Activated naive CD8-positive, alpha-beta T cell treated with anti-CD3 and anti-CD28 coated beads, Interleukin-2, amount 50 U/mL, for 24 hours (primary cell): Measurements from ENCODE around the gene KLHDC8B.
A peak's percentile ranks its signal among the peaks of the same experiment; 100 is the strongest.

ENCODE experiments used
- ATAC-seq: fragments of 150-1000 bp; cut with Tn5 transposase; one replicate; pipeline ENCODE4 v1.10.0; 2021
- DNase-seq: peaks from one replicate; pipeline ENCODE4 v3.0.0; 2021
- H3K27ac Mint-ChIP-seq: one replicate; pipeline ENCODE4 v1.8.0; 2021; ENCODE audit warnings: mild to moderate bottlenecking, mixed read lengths
- H3K27me3 Mint-ChIP-seq: one replicate; pipeline ENCODE4 v1.8.0; 2021; ENCODE audit warnings: mixed read lengths
- H3K36me3 Mint-ChIP-seq: one replicate; pipeline ENCODE4 v1.8.0; 2021; ENCODE audit warnings: low read depth, mixed read lengths
- H3K4me1 Mint-ChIP-seq: one replicate; pipeline ENCODE4 v1.8.0; 2021; ENCODE audit warnings: mixed read lengths
- H3K4me3 Mint-ChIP-seq: one replicate; pipeline ENCODE4 v1.8.0; 2021; ENCODE audit warnings: mild to moderate bottlenecking, moderate library complexity, mixed read lengths
- H3K9me3 Mint-ChIP-seq: one replicate; pipeline ENCODE4 v1.8.0; 2021; ENCODE audit warnings: mixed read lengths

The KLHDC8B gene

GRCh38 chr3:49171119-49171774 lies at the start of gene KLHDC8B:
KLHDC8B (plus strand) TSS chr3:49171598; CDS start chr3:49172770, 1,172 bp downstream.
- DNase-seq (peak; percentile 91), ATAC-seq (peak; percentile 82)
- H3K4me1 Mint-ChIP-seq, result peaks cover 21% of the 10 kb centered on the region
- H3K36me3 Mint-ChIP-seq, result no peaks in the 10 kb centered on the region
- no peaks in the 10 kb centered on the region for H3K27me3 Mint-ChIP-seq
- peak within 1 kb of the TSS; percentile 80 for H3K4me3 Mint-ChIP-seq
- H3K27ac Mint-ChIP-seq, result peak within 1 kb of the TSS; percentile 76
- H3K9me3 Mint-ChIP-seq, result no peaks in the 10 kb centered on the region

DNA sequence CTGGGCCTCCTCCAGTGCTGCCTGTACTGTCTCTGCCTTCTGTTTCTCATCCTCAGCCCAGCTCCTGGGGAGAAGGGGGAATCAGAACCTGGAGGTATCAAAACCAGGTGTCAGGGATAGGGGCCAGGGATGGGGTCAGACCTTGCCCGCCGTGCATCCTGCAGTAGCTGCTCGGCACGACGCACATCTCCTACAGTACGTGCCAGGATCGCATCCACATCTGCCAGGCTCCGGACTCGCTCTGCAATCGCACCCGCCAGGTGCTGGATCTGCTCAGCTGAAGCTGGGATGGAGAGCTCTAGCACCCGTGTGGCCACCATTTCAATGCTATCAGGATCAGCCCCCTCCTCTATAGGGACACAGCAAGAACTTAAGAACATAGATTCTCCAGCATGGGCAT lies 49.4 kb upstream of the KLHDC8B start:
- peaks cover 16% of the 10 kb centered on the region for H3K4me1 Mint-ChIP-seq
- H3K9me3 Mint-ChIP-seq, result no peaks in the 10 kb centered on the region
- no peak overlapping the region for H3K4me3 Mint-ChIP-seq
- peaks cover 12% of the 10 kb centered on the region for H3K36me3 Mint-ChIP-seq
- ATAC-seq (no peak), DNase-seq (no peak)
- H3K27me3 Mint-ChIP-seq, result no peaks in the 10 kb centered on the region
- peak overlapping the region; percentile 88 for H3K27ac Mint-ChIP-seq

GRCh38 chr3:49122451-49122850 lies 48.9 kb upstream of the KLHDC8B start:
- peaks cover 16% of the 10 kb centered on the region for H3K4me1 Mint-ChIP-seq
- DNase-seq (no peak), ATAC-seq (no peak)
- no peak overlapping the region for H3K4me3 Mint-ChIP-seq
- no peaks in the 10 kb centered on the region for H3K9me3 Mint-ChIP-seq
- peak overlapping the region; percentile 88 for H3K27ac Mint-ChIP-seq
- no peaks in the 10 kb centered on the region for H3K27me3 Mint-ChIP-seq
- H3K36me3 Mint-ChIP-seq, result peaks cover 10% of the 10 kb centered on the region

- Mint-ChIP-seq H3K27me3 (no peaks in the 10 kb centered on the region), H3K36me3 (peaks cover 4% of the 10 kb centered on the region), H3K4me3 (no peak overlapping the region), H3K9me3 (no peaks in the 10 kb centered on the region), H3K27ac (no peak overlapping the region), H3K4me1 (peaks cover 16% of the 10 kb centered on the region)
- no peak for ATAC-seq
- DNase-seq, result no peak
Observed at GRCh38 chr3:49122886-49123545, 48.4 kb upstream of the KLHDC8B start.

GRCh38 chr3:49123687-49124086 lies 47.7 kb upstream of the KLHDC8B start:
- Mint-ChIP-seq H3K27ac (no peak overlapping the region), H3K9me3 (no peaks in the 10 kb centered on the region), H3K4me1 (peaks cover 16% of the 10 kb centered on the region), H3K4me3 (no peak overlapping the region), H3K36me3 (peaks cover under 1% of the 10 kb centered on the region), H3K27me3 (no peaks in the 10 kb centered on the region)
- DNase-seq, result no peak
- ATAC-seq, result no peak

- H3K4me3 Mint-ChIP-seq, result no peak overlapping the region
- DNase-seq (no peak), ATAC-seq (no peak)
- H3K9me3 Mint-ChIP-seq, result no peaks in the 10 kb centered on the region
- H3K36me3 Mint-ChIP-seq, result no peaks in the 10 kb centered on the region
- peaks cover 12% of the 10 kb centered on the region for H3K4me1 Mint-ChIP-seq
- H3K27ac Mint-ChIP-seq, result no peak overlapping the region
- H3K27me3 Mint-ChIP-seq, result no peaks in the 10 kb centered on the region
Observed at GRCh38 chr3:49124203-49124602, 47.2 kb upstream of the KLHDC8B start.

GRCh38 chr3:49124991-49125670 lies 46.3 kb upstream of the KLHDC8B start:
- Mint-ChIP-seq H3K4me3 (no peak overlapping the region), H3K27ac (no peak overlapping the region), H3K36me3 (no peaks in the 10 kb centered on the region), H3K27me3 (no peaks in the 10 kb centered on the region), H3K4me1 (peaks cover 4% of the 10 kb centered on the region), H3K9me3 (no peaks in the 10 kb centered on the region)
- DNase-seq, result no peak
- no peak for ATAC-seq

- no peak overlapping the region for H3K4me3 Mint-ChIP-seq
Observed at GRCh38 chr3:49131040-49131439, 40.4 kb upstream of the KLHDC8B start.

DNA sequence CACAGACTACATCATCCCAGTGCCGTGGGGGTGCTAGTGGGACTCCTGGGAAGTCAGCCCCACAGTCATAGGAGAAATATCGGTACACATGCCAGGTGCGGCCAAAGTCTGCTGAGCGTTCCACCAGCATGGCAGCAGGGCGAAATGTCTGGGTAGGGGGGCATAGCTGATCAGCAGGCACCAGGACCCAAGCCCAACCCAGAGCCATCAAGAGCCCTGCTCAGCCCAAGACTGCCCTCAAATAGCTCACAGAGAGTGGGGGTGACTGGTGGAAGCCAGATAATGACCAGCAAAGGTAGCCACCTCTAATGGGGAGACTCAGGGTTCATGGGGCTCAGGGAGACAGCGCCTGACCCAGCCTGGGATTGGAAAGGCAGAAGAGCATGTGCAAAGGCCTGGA lies 39.8 kb upstream of the KLHDC8B start:
- Mint-ChIP-seq H3K36me3 (no peaks in the 10 kb centered on the region), H3K4me3 (no peak overlapping the region), H3K27ac (no peak overlapping the region), H3K9me3 (no peaks in the 10 kb centered on the region), H3K27me3 (peaks cover 16% of the 10 kb centered on the region), H3K4me1 (no peaks in the 10 kb centered on the region)
- no peak for ATAC-seq
- no peak for DNase-seq

More at GRCh38 chr3:49131040-49131439, 40.4 kb upstream of the KLHDC8B start:
- peaks cover 16% of the 10 kb centered on the region for H3K27me3 Mint-ChIP-seq
- H3K27ac Mint-ChIP-seq, result no peak overlapping the region
- ATAC-seq (no peak), DNase-seq (no peak)
- no peaks in the 10 kb centered on the region for H3K36me3 Mint-ChIP-seq
- H3K4me1 Mint-ChIP-seq, result no peaks in the 10 kb centered on the region
- H3K9me3 Mint-ChIP-seq, result no peaks in the 10 kb centered on the region

DNA sequence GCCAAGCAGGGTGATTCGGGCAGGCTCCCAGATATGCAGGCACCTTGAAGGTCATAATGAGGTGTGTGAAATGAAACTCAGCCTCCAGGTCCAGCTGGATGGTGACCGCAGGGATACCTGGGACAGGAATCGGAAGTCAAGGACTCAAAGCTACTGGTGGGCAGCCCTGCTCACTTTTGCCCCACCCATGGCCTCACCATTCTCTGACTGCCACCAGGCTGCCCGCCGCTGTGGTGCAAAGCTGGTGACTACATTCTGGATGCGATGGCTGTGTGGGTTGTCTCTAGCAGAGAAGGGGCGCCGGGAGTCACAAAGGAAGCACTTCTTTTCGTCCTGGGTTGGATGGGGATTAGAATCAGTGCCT lies 39.3 kb upstream of the KLHDC8B start:
- Mint-ChIP-seq H3K36me3 (no peaks in the 10 kb centered on the region), H3K9me3 (no peaks in the 10 kb centered on the region), H3K27me3 (peaks cover 16% of the 10 kb centered on the region), H3K4me1 (no peaks in the 10 kb centered on the region), H3K27ac (no peak overlapping the region), H3K4me3 (no peak overlapping the region)
- DNase-seq (no peak), ATAC-seq (no peak)

GRCh38 chr3:49132437-49133225 lies 38.8 kb upstream of the KLHDC8B start, which contains the start of gene LAMB2:
LAMB2 (minus strand) TSS chr3:49133050; CDS start chr3:49132867, 183 bp downstream.
- no peak within 1 kb of the TSS for H3K27ac Mint-ChIP-seq
- H3K9me3 Mint-ChIP-seq, result no peaks in the 10 kb centered on the region
- H3K27me3 Mint-ChIP-seq, result peaks cover 16% of the 10 kb centered on the region
- ATAC-seq (no peak), DNase-seq (no peak)
- H3K36me3 Mint-ChIP-seq, result no peaks in the 10 kb centered on the region
- no peaks in the 10 kb centered on the region for H3K4me1 Mint-ChIP-seq
- no peak within 1 kb of the TSS for H3K4me3 Mint-ChIP-seq

GRCh38 chr3:49133226-49133951 lies 38.0 kb upstream of the KLHDC8B start:
- Mint-ChIP-seq H3K4me3 (no peak overlapping the region), H3K27ac (no peak overlapping the region), H3K36me3 (no peaks in the 10 kb centered on the region), H3K9me3 (no peaks in the 10 kb centered on the region), H3K4me1 (no peaks in the 10 kb centered on the region), H3K27me3 (peaks cover 16% of the 10 kb centered on the region)
- no peak for ATAC-seq
- DNase-seq, result no peak

DNA sequence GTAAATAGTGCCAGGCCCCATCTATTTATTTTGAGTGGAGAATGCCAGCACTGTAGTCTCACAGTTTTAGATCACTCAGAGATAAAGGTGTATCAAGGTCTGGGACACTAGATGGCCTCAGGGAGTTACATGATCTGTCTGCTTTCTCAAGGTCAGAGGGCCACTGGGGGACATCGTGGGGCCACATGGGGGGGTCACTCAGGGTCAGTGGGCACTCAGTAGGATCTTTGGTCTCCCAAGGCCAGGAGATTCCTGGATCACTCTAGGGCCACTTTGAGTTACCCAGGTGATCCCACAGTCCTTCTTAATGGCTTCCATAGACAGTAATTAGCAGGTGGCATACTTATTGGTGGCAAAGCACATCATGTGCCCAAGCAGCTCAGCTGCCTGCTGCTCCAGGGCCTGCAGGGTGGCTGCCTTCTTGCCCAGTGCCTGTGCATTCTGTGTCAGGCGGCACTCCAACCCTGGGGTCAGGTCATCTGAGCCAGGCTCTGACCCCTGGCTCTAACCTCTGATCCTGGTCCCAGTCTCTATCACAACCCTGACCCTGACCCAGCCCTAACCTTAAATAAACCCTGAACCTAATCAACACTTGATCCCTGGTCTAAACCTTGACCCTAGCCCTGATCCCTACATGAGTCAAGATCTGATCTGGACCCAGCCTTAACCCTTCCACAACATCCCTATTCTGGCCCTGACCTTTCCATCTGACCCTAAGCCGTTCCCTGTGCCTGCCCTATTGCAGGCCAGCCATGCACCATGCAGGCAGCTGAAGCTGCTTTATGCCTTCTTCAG lies 36.7 kb upstream of the KLHDC8B start:
- H3K27ac Mint-ChIP-seq, result no peak overlapping the region
- H3K4me1 Mint-ChIP-seq, result no peaks in the 10 kb centered on the region
- ATAC-seq, result no peak
- no peak for DNase-seq
- H3K27me3 Mint-ChIP-seq, result peaks cover 16% of the 10 kb centered on the region
- H3K9me3 Mint-ChIP-seq, result no peaks in the 10 kb centered on the region
- H3K4me3 Mint-ChIP-seq, result no peak overlapping the region
- H3K36me3 Mint-ChIP-seq, result no peaks in the 10 kb centered on the region
